Transverse colon (tissue), 4 donors: ENCODE results near the gene SELENOV.

ENCODE experiments used
- EP300 ChIP-seq: sonication (generic); formaldehyde crosslinking; IDR thresholded peaks from one replicate; pipeline ENCODE4 v1.6.1; 2017; ENCODE audit warnings: antibody characterized with exemption, low read depth
- POLR2AphosphoS5 ChIP-seq, 3 donors: sonication (generic); formaldehyde crosslinking; IDR thresholded peaks; one replicate each; pipeline ENCODE4 v1.6.1; 2016; ENCODE audit warnings: antibody characterized with exemption in 3 of 3
- TF ChIP-seq, protein P1 (sequence below), 5 experiments: fragments of 200-600 bp in 3 of 5; fragments of 450-650 bp in 2 of 5; sonication (generic) in 3 of 5; IDR thresholded peaks; 1 replicate in 2 of 5; 2 replicates in 3 of 5; pipeline ENCODE4 v1.5.1; 2016 to 2017; ENCODE audit warnings: antibody characterized with exemption in 5 of 5, inconsistent platforms in 3 of 5, mild to moderate bottlenecking in 2 of 5, moderate library complexity in 1 of 5

DNA sequence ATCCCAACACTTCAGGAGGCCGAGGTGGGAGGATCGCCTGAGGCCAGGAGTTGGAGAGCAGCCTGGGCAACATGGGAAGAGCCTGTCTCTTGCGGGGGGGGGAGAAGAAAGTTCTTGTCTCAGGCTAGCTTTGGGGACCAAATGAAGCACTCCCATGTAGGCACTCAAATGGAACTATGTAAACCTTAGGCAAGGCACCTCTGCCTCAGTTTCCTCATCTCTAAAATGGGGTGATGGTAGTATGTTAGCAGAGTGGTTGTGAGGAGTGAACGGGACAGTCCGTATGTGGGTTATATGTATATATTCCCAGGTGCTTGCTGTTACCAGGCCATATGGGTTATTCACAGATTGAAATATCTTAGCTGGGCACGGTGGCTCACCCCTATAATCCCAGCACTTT is 22.7 kb upstream of the SELENOV start:
- TF ChIP-seq POLR2AphosphoS5 (IDR thresholded peaks at IDR 0.05), result no peak
- TF ChIP-seq, protein P1, sequence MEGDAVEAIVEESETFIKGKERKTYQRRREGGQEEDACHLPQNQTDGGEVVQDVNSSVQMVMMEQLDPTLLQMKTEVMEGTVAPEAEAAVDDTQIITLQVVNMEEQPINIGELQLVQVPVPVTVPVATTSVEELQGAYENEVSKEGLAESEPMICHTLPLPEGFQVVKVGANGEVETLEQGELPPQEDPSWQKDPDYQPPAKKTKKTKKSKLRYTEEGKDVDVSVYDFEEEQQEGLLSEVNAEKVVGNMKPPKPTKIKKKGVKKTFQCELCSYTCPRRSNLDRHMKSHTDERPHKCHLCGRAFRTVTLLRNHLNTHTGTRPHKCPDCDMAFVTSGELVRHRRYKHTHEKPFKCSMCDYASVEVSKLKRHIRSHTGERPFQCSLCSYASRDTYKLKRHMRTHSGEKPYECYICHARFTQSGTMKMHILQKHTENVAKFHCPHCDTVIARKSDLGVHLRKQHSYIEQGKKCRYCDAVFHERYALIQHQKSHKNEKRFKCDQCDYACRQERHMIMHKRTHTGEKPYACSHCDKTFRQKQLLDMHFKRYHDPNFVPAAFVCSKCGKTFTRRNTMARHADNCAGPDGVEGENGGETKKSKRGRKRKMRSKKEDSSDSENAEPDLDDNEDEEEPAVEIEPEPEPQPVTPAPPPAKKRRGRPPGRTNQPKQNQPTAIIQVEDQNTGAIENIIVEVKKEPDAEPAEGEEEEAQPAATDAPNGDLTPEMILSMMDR (IDR thresholded peaks at IDR 0.05), result no peak
- TF ChIP-seq EP300, result no peak
